NCI-H1105 (cell line): Measurements from ENCODE around the gene NPAS2.

ENCODE experiments used
- DNase-seq: peaks from one replicate; lab custom pipeline; 2025; lab: John Stamatoyannopoulos, UW

NPAS2 gene

GRCh38 chr2:100989666-100990065 lies 169.7 kb downstream of the NPAS2 start:
- no peak for DNase-seq

GRCh38 chr2:100990166-100990565 lies 170.2 kb downstream of the NPAS2 start:
- DNase-seq = no peak

- no peak for DNase-seq
Measured at GRCh38 chr2:100990650-100991403, 170.9 kb downstream of the NPAS2 start.

- DNase-seq = no peak
Measured at GRCh38 chr2:100991404-100991773, 171.4 kb downstream of the NPAS2 start.

- DNase-seq = no peak
Measured at GRCh38 chr2:100992262-100992661, 172.3 kb downstream of the NPAS2 start.

GRCh38 chr2:100993294-100993693 lies 173.4 kb downstream of the NPAS2 start:
- DNase-seq = no peak

GRCh38 chr2:100995309-100996075 lies 175.6 kb downstream of the NPAS2 start:
- DNase-seq = no peak

GRCh38 chr2:100997509-100998234 lies 177.7 kb downstream of the NPAS2 start:
- no peak for DNase-seq

- no peak for DNase-seq
Measured at GRCh38 chr2:100998235-100998573, 178.3 kb downstream of the NPAS2 start.

- DNase-seq = no peak
Measured at GRCh38 chr2:100999995-101000394, 180.1 kb downstream of the NPAS2 start.

- DNase-seq = peak; percentile 91
Measured at GRCh38 chr2:101001691-101002561, 182.0 kb downstream of the NPAS2 start, which contains the start of gene RPL31. TSS of gene RPL31 (plus strand) at chr2:101002289. CDS start at chr2:101002702, 413 bp downstream.

GRCh38 chr2:101002562-101003277 lies 182.8 kb downstream of the NPAS2 start:
- no peak for DNase-seq

GRCh38 chr2:101003278-101003775 lies 183.4 kb downstream of the NPAS2 start:
- no peak for DNase-seq

GRCh38 chr2:101004620-101005325 lies 184.8 kb downstream of the NPAS2 start:
- DNase-seq = no peak

GRCh38 chr2:101006065-101006715 lies 186.3 kb downstream of the NPAS2 start:
- no peak for DNase-seq

- no peak for DNase-seq
Measured at GRCh38 chr2:101007415-101008345, 187.7 kb downstream of the NPAS2 start.

GRCh38 chr2:101011152-101011551 lies 191.2 kb downstream of the NPAS2 start:
- no peak for DNase-seq

GRCh38 chr2:101012054-101012705 lies 192.2 kb downstream of the NPAS2 start:
- DNase-seq = no peak
